GM12878 (cell line): ENCODE results near the gene RFX7. TPM values are rescaled to one million over a fixed set of nuclear protein-coding genes. Genes with fewer than 3 reads are reported as not detected.

Experiments used
- ATAC-seq: fragments of 200-7000 bp; cut with Tn5 transposase; 3 replicates; pipeline ENCODE4 v1.9.1; 2020; ENCODE audit warnings: mild to moderate bottlenecking, moderate library complexity
- BruUV-seq: library from RNA; stranded (reverse); fragments of 400-500 nt; replicated peaks from 2 replicates; lab custom pipeline; 2021; lab: Mats Ljungman, UMichigan
- CTCF ChIA-PET: fragments of 300-600 bp; sonication (Branson Sonifier 250); formaldehyde crosslinking; extraction: SDS; loops from one replicate; lab custom pipeline; 2021; ENCODE audit warnings: inconsistent platforms; lab: Yijun Ruan, JAX
- POLR2A ChIA-PET: fragments of 350-600 bp; formaldehyde crosslinking; extraction: SDS; loops from one replicate; lab custom pipeline; 2021; ENCODE audit warnings: inconsistent platforms; lab: Charles Lee
- RAD21 ChIA-PET: fragments of 300-600 bp; sonication (Branson Sonifier 250); formaldehyde crosslinking; loops from one replicate; lab custom pipeline; 2023; ENCODE audit warnings: antibody characterized with exemption; ENCODE audit not compliant: unreplicated experiment; lab: Charles Lee
- SMC1A ChIA-PET: fragments of 300-600 bp; sonication (Branson Sonifier 250); formaldehyde crosslinking; loops from one replicate; lab custom pipeline; 2023; ENCODE audit not compliant: unreplicated experiment, uncharacterized antibody; lab: Charles Lee
- DNase-seq: peaks from one replicate; pipeline ENCODE4 v3.0.0-alpha.2; 2011; ENCODE audit warnings: low read depth, low spot score
- FAIRE-seq: peaks from 3 replicates; lab custom pipeline; 2011; peaks lifted over from hg19 to GRCh38; lab: Jason Lieb, UNC
- H2AFZ ChIP-seq: 2 replicates; pipeline ENCODE4 v1.6.0; 2011; ENCODE audit warnings: low read depth, low read length, control low read depth; ENCODE audit not compliant: control insufficient read depth
- H3K27ac ChIP-seq: 2 replicates; pipeline ENCODE4 v1.5.1; 2011; ENCODE audit warnings: control low read depth; ENCODE audit not compliant: control insufficient read depth, insufficient read depth
- H3K27me3 ChIP-seq, 2 experiments: replicated peaks in 1 of 2; 2 replicates each; pipeline versions ENCODE4 v1.6.0 to v1.6.1; 2011; ENCODE audit warnings: low read length in 1 of 2; ENCODE audit not compliant: control insufficient read depth in 2 of 2, insufficient read depth in 2 of 2
- H3K36me3 ChIP-seq, 2 experiments: 2 replicates each; pipeline ENCODE4 v1.5.1; 2011; ENCODE audit warnings: low read length in 1 of 2; ENCODE audit not compliant: control insufficient read depth in 2 of 2, insufficient read depth in 2 of 2
- H3K4me1 ChIP-seq: 2 replicates; pipeline ENCODE4 v1.6.1; 2011; ENCODE audit warnings: mild to moderate bottlenecking, low read length, moderate library complexity, mixed read lengths; ENCODE audit not compliant: control insufficient read depth, insufficient read depth
- H3K4me2 ChIP-seq: 2 replicates; pipeline ENCODE4 v1.6.0; 2011; ENCODE audit warnings: control low read depth; ENCODE audit not compliant: control insufficient read depth, insufficient read depth
- H3K4me3 ChIP-seq: fragments of 200-600 bp; sonication (generic); 2 replicates; pipeline ENCODE4 v1.5.1; 2016
- H3K79me2 ChIP-seq: 2 replicates; pipeline ENCODE4 v1.6.0; 2011; ENCODE audit warnings: low read length; ENCODE audit not compliant: control insufficient read depth, insufficient read depth
- H3K9ac ChIP-seq: 2 replicates; pipeline ENCODE4 v1.8.0; 2011; ENCODE audit warnings: low read length, control low read depth, mixed read lengths; ENCODE audit not compliant: control insufficient read depth, insufficient read depth
- H3K9me3 ChIP-seq: replicated peaks from 3 replicates; pipeline ENCODE4 v1.5.1; 2011; ENCODE audit warnings: mild to moderate bottlenecking, low read length; ENCODE audit not compliant: control insufficient read depth, insufficient read depth
- H4K20me1 ChIP-seq: 2 replicates; pipeline ENCODE4 v1.6.0; 2011; ENCODE audit not compliant: control insufficient read depth, insufficient read depth
- ATF7 ChIP-seq: fragments of 450-650 bp; IDR thresholded peaks from 2 replicates; pipeline ENCODE4 v1.6.1; 2016; ENCODE audit warnings: low read depth, mild to moderate bottlenecking
- CHD1 ChIP-seq: IDR thresholded peaks from 2 replicates; pipeline ENCODE4 v1.6.1; 2012; ENCODE audit warnings: low read depth, low read length, improper control_type of control experiment
- CHD4 ChIP-seq: fragments of 200-600 bp; sonication (generic); IDR thresholded peaks from 2 replicates; pipeline ENCODE4 v1.6.1; 2016; ENCODE audit warnings: mild to moderate bottlenecking
- ETV6 ChIP-seq, 2 experiments: fragments of 450-650 bp in 1 of 2; IDR thresholded peaks in 1 of 2; conservative IDR thresholded peaks in 1 of 2; 2 replicates each; pipeline ENCODE4 v1.6.1; 2014; ENCODE audit warnings: antibody characterized with exemption in 1 of 2, borderline replicate concordance in 1 of 2, low read depth in 1 of 2, mild to moderate bottlenecking in 1 of 2, moderate library complexity in 1 of 2
- GATAD2B ChIP-seq: fragments of 450-650 bp; conservative IDR thresholded peaks from 2 replicates; pipeline ENCODE4 v1.6.1; 2017; ENCODE audit warnings: low read depth, mild to moderate bottlenecking, moderate library complexity
- IRF5 ChIP-seq: fragments of 450-650 bp; IDR thresholded peaks from 2 replicates; pipeline ENCODE4 v1.6.1; 2017; ENCODE audit warnings: borderline replicate concordance
- JUNB ChIP-seq: IDR thresholded peaks from 2 replicates; pipeline ENCODE4 v1.6.1; 2016; ENCODE audit warnings: antibody characterized with exemption, mild to moderate bottlenecking
- KAT2A ChIP-seq: conservative IDR thresholded peaks from 2 replicates; pipeline ENCODE4 v1.6.1; 2011; ENCODE audit warnings: low read depth, low read length; ENCODE audit not compliant: control insufficient read depth
- MEF2A ChIP-seq: IDR thresholded peaks from 2 replicates; pipeline ENCODE4 v1.6.1; 2011; ENCODE audit warnings: low read depth, mild to moderate bottlenecking, low read length, moderate library complexity; ENCODE audit not compliant: insufficient read depth
- MEF2B ChIP-seq: fragments of 450-650 bp; IDR thresholded peaks from 2 replicates; pipeline ENCODE4 v1.6.1; 2018; ENCODE audit warnings: mild to moderate bottlenecking, moderate library complexity; ENCODE audit not compliant: partially characterized antibody, poor library complexity, severe bottlenecking
- MTA2 ChIP-seq: fragments of 450-650 bp; IDR thresholded peaks from 2 replicates; pipeline ENCODE4 v1.6.1; 2016; ENCODE audit warnings: low read depth, mild to moderate bottlenecking, moderate library complexity
- MTA3 ChIP-seq: IDR thresholded peaks from 2 replicates; pipeline ENCODE4 v1.6.1; 2012; ENCODE audit warnings: low read length, inconsistent platforms, borderline replicate concordance
- NFIC ChIP-seq: IDR thresholded peaks from 2 replicates; pipeline ENCODE4 v1.6.1; 2012; ENCODE audit warnings: low read depth, mild to moderate bottlenecking, inconsistent platforms, low read length, moderate library complexity
- RB1 ChIP-seq: fragments of 450-650 bp; formaldehyde crosslinking; IDR thresholded peaks from 2 replicates; pipeline ENCODE4 v1.6.1; 2017; ENCODE audit warnings: mild to moderate bottlenecking, borderline replicate concordance
- RUNX3 ChIP-seq: IDR thresholded peaks from 2 replicates; pipeline ENCODE4 v1.6.1; 2012; ENCODE audit warnings: low read length, inconsistent platforms
- SKIL ChIP-seq: fragments of 450-650 bp; IDR thresholded peaks from 2 replicates; pipeline ENCODE4 v1.6.1; 2017; ENCODE audit warnings: mild to moderate bottlenecking, low read depth, inconsistent platforms; ENCODE audit not compliant: poor library complexity, severe bottlenecking
- SMARCA5 ChIP-seq: fragments of 450-650 bp; IDR thresholded peaks from 2 replicates; pipeline ENCODE4 v1.6.1; 2017; ENCODE audit warnings: mild to moderate bottlenecking
- ZNF274 ChIP-seq: IDR thresholded peaks from one replicate; pipeline ENCODE4 v1.8.0; 2011; ENCODE audit not compliant: insufficient read length, insufficient read depth
- ZZZ3 ChIP-seq: IDR thresholded peaks from 2 replicates; pipeline ENCODE4 v1.6.1; 2011; ENCODE audit warnings: low read depth; ENCODE audit not compliant: control insufficient read depth, insufficient read length
- in situ Hi-C: fragments of 300-500 bp; cut with MboI; formaldehyde crosslinking; loops from 9 replicates; pipeline ENCODE4 v1.14.3; 2018; ENCODE audit warnings: mixed read lengths
- intact Hi-C: fragments of 100-400 bp; cut with micrococcal nuclease; formaldehyde crosslinking; loops from one replicate; pipeline ENCODE4 v1.14.2; 2022; ENCODE audit not compliant: unreplicated experiment
- polyA plus RNA-seq, 11 experiments: library from polyadenylated mRNA; depleted of rRNA in 4 of 11; unstranded in 6 of 11; stranded (reverse) in 5 of 11; fragments of >200 nt; fragmentation: Nextera tagmentation in 4 of 11; fragmentation: Illumina TruSeq in 1 of 11; extraction: Ambion mirVana in 4 of 11; extraction: Trizol in 1 of 11; gene quantifications; 1 replicate in 1 of 11; 2 replicates in 10 of 11; pipeline versions ENCODE4 v1.2.1 to v1.2.3, GENCODE V29; 2011 to 2016; ENCODE audit warnings: inconsistent platforms in 2 of 11, missing spikeins in 2 of 11, low read depth in 1 of 11
- total RNA-seq, 4 experiments: library from RNA; depleted of rRNA in 3 of 4; stranded (reverse); fragments of >200 nt in 3 of 4; fragmentation: Illumina TruSeq in 1 of 4; extraction: Trizol in 1 of 4; gene quantifications; 2 replicates each; pipeline versions ENCODE4 v1.2.1 to v1.2.3, GENCODE V29; 2013 to 2021
- TF ChIP-seq, protein P1 (sequence below): IDR thresholded peaks from 2 replicates; pipeline ENCODE4 v1.6.1; 2012; ENCODE audit warnings: low read length, inconsistent platforms

The RFX7 gene
- total and polyA plus RNA-seq, 10 of the 15 experiments (the other 5 are each of a cell fraction or from before 2014, with no cell fraction given): 3.2 to 31.4 (median 10.7) TPM

GRCh38 chr15:56240390-56240789, 3.3 kb downstream of the RFX7 start:
- no TSS peak for BruUV-seq
- CTCF ChIA-PET: interaction anchor here (0.6 kb wide), 1 partner anchor 745 kb away, joined by 4 read pairs; no protein-coding TSS in a partner anchor
- H3K36me3 ChIP-seq: peaks cover 0 to 6% of the 10 kb centered on the region in 2 experiments; a peak in 1 of 4 replicates
- FAIRE-seq (peak; percentile 71), DNase-seq (no peak), ATAC-seq (no peak)
- intact Hi-C loops: loop anchor here (5.0 to 10.0 kb wide), 3 partner anchors 53 to 246 kb away; partner anchors contain the start of gene NEDD4
- no peak overlapping the region for H3K9ac ChIP-seq
- peaks cover 6% of the 10 kb centered on the region for H3K4me1 ChIP-seq
- SMC1A ChIA-PET: interaction anchor here (0.6 kb wide), 1 partner anchor 340 kb away, joined by 3 read pairs; no protein-coding TSS in a partner anchor
- no peaks in the 10 kb centered on the region for H3K27me3 ChIP-seq
- no peaks in the 10 kb centered on the region for H4K20me1 ChIP-seq
- in situ Hi-C loops: no loop called here
- no peak overlapping the region for H2AFZ ChIP-seq
- RAD21 ChIA-PET: interaction anchor here (0.7 kb wide), 1 partner anchor 708 kb away, joined by 5 read pairs; no protein-coding TSS in a partner anchor
- peaks cover 16% of the 10 kb centered on the region for H3K9me3 ChIP-seq
- peaks cover 92% of the 10 kb centered on the region for H3K79me2 ChIP-seq
- POLR2A ChIA-PET: interaction anchor here (0.6 kb wide), 3 partner anchors 14 to 880 kb away, joined by 3 to 5 read pairs (median 3); no protein-coding TSS in a partner anchor
- peak overlapping the region; percentile 78 for H3K27ac ChIP-seq
- peak overlapping the region; percentile 22; the same call in 1 of the 2 replicates for H3K4me3 ChIP-seq
- peak overlapping the region; percentile 75; the same call in 1 of the 2 replicates for H3K4me2 ChIP-seq
- no peak for TF ChIP-seq GATAD2B
- TF ChIP-seq ZNF274: no peak
- TF ChIP-seq, protein P1, sequence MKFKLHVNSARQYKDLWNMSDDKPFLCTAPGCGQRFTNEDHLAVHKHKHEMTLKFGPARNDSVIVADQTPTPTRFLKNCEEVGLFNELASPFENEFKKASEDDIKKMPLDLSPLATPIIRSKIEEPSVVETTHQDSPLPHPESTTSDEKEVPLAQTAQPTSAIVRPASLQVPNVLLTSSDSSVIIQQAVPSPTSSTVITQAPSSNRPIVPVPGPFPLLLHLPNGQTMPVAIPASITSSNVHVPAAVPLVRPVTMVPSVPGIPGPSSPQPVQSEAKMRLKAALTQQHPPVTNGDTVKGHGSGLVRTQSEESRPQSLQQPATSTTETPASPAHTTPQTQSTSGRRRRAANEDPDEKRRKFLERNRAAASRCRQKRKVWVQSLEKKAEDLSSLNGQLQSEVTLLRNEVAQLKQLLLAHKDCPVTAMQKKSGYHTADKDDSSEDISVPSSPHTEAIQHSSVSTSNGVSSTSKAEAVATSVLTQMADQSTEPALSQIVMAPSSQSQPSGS: peak; percentile 42; the same call in 1 of the 2 replicates
- peak; percentile 86 for TF ChIP-seq JUNB
- TF ChIP-seq ETV6 (conservative IDR thresholded peaks at IDR 0.05 in 1 of 2, IDR thresholded peaks at IDR 0.05 in 1 of 2; ENCODE audit: borderline replicate concordance in 1 of 2, low read depth in 1 of 2): no peak
- TF ChIP-seq SKIL: peak; percentile 72
- no peak for TF ChIP-seq SMARCA5
- TF ChIP-seq MTA2: peak; percentile 54; the same call in 1 of the 2 replicates
- TF ChIP-seq ATF7: peak; percentile 63
- peak; percentile 33 for TF ChIP-seq MEF2B
- TF ChIP-seq MTA3: no peak
- peak; percentile 68; the same call in 1 of the 2 replicates for TF ChIP-seq NFIC
- no peak for TF ChIP-seq ZZZ3
- peak; percentile 77; the same call in 1 of the 2 replicates for TF ChIP-seq CHD1
- no peak for TF ChIP-seq RB1
- TF ChIP-seq MEF2A: peak; percentile 55; the same call in 1 of the 2 replicates
- no peak for TF ChIP-seq KAT2A
- TF ChIP-seq CHD4: no peak
- peak; percentile 57; the same call in 1 of the 2 replicates for TF ChIP-seq RUNX3
- TF ChIP-seq IRF5: no peak
